ENCODE measurements around the gene PLXNA4.

Gene PLXNA4

DNA sequence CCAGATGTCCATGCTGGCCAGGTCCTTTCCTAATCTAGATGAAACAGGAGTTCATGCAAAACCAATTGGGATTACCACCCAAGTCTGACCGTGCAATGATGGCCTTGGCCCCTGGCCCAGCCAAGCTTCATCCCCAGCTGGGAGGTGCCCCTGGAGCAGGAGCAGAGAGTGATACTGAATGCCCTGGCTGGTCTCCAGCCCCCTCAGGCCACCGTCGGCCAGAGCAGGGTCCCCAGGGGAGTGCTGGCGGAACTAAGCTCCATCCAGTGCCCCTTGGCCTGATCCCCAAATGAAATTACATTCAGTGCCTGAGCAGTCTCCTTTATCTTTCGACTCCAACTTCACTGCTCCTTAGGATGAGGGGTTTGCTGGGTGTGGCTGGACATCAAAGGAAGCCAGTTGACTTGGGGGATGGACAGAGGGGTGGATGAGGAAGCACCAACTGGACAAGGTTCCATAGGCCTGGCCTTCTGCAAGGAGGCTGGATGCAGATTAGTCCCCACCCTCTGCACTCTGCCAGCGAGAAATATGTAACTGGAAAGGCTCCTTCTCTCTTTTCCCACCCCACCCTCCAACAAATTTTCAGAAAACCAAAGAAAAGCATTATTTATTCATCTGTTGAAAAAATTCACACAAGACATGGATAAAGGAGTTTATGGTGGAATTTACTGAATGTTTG lies 275.5 kb downstream of the PLXNA4 start:
- in situ Hi-C loops (cut with HindIII; ENCODE audit: low pct_unique_long_range_greater_than_20kb, low sequenced_read_pairs): no loop called here
- no peak for DNase-seq (ENCODE audit: low read depth in 1 of 2, low spot score in 1 of 2)
- no peak for TF ChIP-seq JUND (IDR thresholded peaks at IDR 0.05; ENCODE audit: low read depth)

- no peak for TF ChIP-seq JUND (IDR thresholded peaks at IDR 0.05; ENCODE audit: low read depth)
- in situ Hi-C loops (cut with HindIII; ENCODE audit: low pct_unique_long_range_greater_than_20kb, low sequenced_read_pairs): no loop called here
- no peak for DNase-seq (ENCODE audit: low read depth in 1 of 2, low spot score in 1 of 2)
Measured at GRCh38 chr7:132298790-132299189, 277.5 kb downstream of the PLXNA4 start.

DNA sequence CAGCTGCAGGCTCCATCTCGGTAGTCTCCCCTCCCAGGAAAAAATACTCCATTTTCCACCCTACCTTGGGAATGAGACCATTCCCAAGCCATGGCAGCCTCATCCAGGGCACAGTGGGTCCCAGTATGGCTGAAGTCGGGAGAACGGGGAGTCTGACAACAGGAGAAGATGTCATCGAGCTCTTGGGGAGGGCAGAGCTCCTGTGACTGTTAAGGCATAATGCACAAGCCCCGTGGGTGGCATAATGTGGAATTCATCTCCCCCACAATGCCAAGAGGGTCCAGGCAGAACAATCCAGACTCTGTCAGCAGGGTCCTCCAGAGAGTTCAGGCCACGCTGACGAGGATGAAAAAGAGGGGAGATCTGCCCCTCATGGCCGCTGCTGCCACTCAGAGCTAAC lies 279.4 kb downstream of the PLXNA4 start:
- TF ChIP-seq JUND (IDR thresholded peaks at IDR 0.05; ENCODE audit: low read depth): no peak
- no peak for DNase-seq (ENCODE audit: low read depth in 1 of 2, low spot score in 1 of 2)
- in situ Hi-C loops (cut with HindIII; ENCODE audit: low pct_unique_long_range_greater_than_20kb, low sequenced_read_pairs): no loop called here

- no peak for TF ChIP-seq JUND (IDR thresholded peaks at IDR 0.05; ENCODE audit: low read depth)
Measured at GRCh38 chr7:132295175-132295574, 281.1 kb downstream of the PLXNA4 start.

DNA sequence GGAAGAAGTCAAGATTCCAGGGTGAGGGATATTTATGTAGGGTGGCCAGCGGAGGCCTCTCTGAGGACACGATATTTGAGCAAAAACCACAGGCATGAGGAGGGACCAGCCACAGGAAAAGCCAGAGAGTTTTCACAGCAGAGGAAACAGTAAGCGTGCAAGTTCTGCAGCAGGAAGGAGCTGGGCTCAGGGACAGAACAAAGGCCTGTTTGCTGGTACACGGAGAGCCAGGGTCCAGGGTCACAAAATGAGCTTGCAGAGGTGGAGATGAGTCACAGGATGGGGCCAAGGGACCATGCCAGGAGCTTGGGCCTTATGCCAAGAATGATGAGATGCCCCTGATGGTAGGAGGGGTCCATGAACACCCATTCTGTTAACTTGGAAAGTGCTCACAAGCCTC lies 283.5 kb downstream of the PLXNA4 start:
- DNase-seq (ENCODE audit: low read depth in 1 of 2, low spot score in 1 of 2): no peak
- in situ Hi-C loops (cut with HindIII; ENCODE audit: low pct_unique_long_range_greater_than_20kb, low sequenced_read_pairs): no loop called here
- no peak for TF ChIP-seq JUND (IDR thresholded peaks at IDR 0.05; ENCODE audit: low read depth)

More at GRCh38 chr7:132295175-132295574, 281.1 kb downstream of the PLXNA4 start:
- in situ Hi-C loops (cut with HindIII; ENCODE audit: low pct_unique_long_range_greater_than_20kb, low sequenced_read_pairs): no loop called here
- DNase-seq (ENCODE audit: low read depth in 1 of 2, low spot score in 1 of 2): no peak

GRCh38 chr7:132291481-132291880 lies 284.8 kb downstream of the PLXNA4 start:
- in situ Hi-C loops (cut with HindIII; ENCODE audit: low pct_unique_long_range_greater_than_20kb, low sequenced_read_pairs): no loop called here
- no peak for DNase-seq (ENCODE audit: low read depth in 1 of 2, low spot score in 1 of 2)
- no peak for TF ChIP-seq JUND (IDR thresholded peaks at IDR 0.05; ENCODE audit: low read depth)

- DNase-seq (ENCODE audit: low read depth in 1 of 2, low spot score in 1 of 2): no peak
- in situ Hi-C loops (cut with HindIII; ENCODE audit: low pct_unique_long_range_greater_than_20kb, low sequenced_read_pairs): no loop called here
Measured at GRCh38 chr7:132290021-132290420, 286.2 kb downstream of the PLXNA4 start.

DNA sequence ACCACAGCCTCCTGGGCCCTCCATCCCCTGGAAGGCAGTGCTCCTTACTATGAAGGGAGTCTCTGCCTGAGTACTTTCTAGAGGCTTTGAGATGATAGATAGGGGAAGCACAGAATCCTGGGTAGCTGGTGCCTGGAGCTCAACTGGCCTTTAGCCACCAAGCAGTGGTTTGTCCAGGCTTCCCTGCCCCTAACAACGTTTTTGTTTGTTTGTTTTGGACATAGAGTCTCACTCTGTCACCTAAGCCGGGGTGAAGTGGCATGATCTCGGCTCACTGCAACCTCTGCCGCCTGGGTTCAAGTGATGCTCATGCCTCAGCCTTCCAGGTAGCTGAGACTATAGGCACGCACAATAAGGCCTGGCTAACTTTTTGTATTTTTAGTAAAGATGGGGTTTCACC lies 289.4 kb downstream of the PLXNA4 start:
- in situ Hi-C loops (cut with HindIII; ENCODE audit: low pct_unique_long_range_greater_than_20kb, low sequenced_read_pairs): no loop called here
- DNase-seq (ENCODE audit: low read depth in 1 of 2, low spot score in 1 of 2): no peak
- no peak for TF ChIP-seq JUND (IDR thresholded peaks at IDR 0.05; ENCODE audit: low read depth)

More at GRCh38 chr7:132290021-132290420, 286.2 kb downstream of the PLXNA4 start:
- no peak for TF ChIP-seq JUND (IDR thresholded peaks at IDR 0.05; ENCODE audit: low read depth)

DNA sequence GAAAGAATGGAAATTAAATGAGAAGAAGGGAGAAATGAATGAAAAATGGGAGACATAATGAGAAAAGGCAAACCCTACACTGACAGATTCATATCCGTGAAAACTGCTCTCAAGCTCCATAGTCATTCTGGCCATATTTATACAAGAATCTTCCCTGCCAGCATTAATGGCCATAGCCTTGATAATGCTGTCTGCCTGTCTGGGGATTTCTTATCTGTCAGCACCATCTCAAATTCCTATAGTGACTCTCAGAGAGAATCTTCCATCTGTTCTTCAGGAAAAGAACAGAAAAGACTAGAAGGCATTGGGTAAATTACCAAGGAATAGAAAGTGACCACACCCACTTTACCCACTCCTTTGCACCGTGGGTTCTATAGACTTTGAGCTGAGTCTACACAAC lies 295.9 kb downstream of the PLXNA4 start:
- in situ Hi-C loops (cut with HindIII; ENCODE audit: low pct_unique_long_range_greater_than_20kb, low sequenced_read_pairs): no loop called here
- TF ChIP-seq JUND (IDR thresholded peaks at IDR 0.05; ENCODE audit: low read depth): no peak

GRCh38 chr7:132279718-132280117 lies 296.6 kb downstream of the PLXNA4 start:
- in situ Hi-C loops (cut with HindIII; ENCODE audit: low pct_unique_long_range_greater_than_20kb, low sequenced_read_pairs): no loop called here
- no peak for DNase-seq (ENCODE audit: low read depth in 1 of 2, low spot score in 1 of 2)
- TF ChIP-seq JUND (IDR thresholded peaks at IDR 0.05; ENCODE audit: low read depth): no peak

More for the DNA sequence above, 295.9 kb downstream of the PLXNA4 start:
- DNase-seq (ENCODE audit: low read depth in 1 of 2, low spot score in 1 of 2): no peak

DNA sequence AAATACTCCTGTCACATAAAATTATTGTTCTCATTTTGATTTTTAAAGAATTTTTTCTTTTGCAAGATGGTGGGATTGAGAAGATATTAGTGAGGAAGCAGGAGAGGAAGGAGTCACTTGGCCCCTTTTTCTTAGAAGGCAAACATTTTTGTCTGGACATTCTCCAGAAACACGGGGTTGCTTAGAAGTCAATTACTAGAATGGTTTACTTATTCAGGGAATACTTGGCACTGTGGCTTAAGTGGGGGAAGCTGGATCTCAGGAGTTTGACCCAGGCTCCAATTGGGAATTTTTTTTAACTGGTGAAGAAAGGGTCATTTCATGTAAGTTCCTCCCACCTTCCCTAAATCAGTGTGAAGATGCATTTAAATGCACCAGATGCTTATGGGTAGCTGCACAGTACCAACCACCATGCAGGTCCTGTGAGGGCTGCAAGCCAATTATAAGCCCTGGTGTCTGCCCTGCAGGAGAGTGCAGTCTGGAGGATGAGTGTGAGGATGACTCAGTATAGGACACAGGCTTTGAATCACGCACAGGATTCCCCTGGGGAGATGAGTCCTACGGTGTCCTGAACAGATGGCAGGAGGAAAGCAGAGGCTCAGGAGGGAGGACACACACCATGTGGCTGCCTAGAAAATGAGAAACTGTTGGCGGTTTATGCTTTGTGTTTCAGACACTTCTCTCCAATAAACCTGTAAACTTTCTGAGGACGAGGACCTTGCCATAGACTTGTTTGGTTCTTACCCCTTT lies 299.1 kb downstream of the PLXNA4 start:
- in situ Hi-C loops (cut with HindIII; ENCODE audit: low pct_unique_long_range_greater_than_20kb, low sequenced_read_pairs): no loop called here
- no peak for DNase-seq (ENCODE audit: low read depth in 1 of 2, low spot score in 1 of 2)
- TF ChIP-seq JUND (IDR thresholded peaks at IDR 0.05; ENCODE audit: low read depth): no peak

DNA sequence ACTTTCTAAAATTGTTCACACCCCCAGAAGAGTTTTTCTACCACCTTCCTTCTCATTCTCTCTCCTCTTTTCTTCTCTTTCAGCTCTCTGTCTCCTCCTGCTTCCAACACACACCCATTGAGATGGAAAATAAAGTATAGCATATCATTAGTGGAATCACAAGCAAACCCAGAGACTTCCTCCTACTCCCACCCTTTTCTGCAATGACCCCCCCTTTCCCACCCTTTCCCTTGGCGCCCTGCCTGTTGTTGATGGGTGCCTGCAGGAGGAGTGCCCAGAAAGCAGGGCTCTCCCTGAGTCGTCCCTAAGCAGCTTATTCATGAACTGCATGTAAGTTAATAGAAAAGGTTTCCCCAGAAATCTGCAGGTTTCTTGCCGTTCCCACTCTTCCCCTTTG lies 300.0 kb downstream of the PLXNA4 start:
- in situ Hi-C loops (cut with HindIII; ENCODE audit: low pct_unique_long_range_greater_than_20kb, low sequenced_read_pairs): no loop called here
- no peak for DNase-seq (ENCODE audit: low read depth in 1 of 2, low spot score in 1 of 2)
- TF ChIP-seq JUND (IDR thresholded peaks at IDR 0.05; ENCODE audit: low read depth): no peak

DNA sequence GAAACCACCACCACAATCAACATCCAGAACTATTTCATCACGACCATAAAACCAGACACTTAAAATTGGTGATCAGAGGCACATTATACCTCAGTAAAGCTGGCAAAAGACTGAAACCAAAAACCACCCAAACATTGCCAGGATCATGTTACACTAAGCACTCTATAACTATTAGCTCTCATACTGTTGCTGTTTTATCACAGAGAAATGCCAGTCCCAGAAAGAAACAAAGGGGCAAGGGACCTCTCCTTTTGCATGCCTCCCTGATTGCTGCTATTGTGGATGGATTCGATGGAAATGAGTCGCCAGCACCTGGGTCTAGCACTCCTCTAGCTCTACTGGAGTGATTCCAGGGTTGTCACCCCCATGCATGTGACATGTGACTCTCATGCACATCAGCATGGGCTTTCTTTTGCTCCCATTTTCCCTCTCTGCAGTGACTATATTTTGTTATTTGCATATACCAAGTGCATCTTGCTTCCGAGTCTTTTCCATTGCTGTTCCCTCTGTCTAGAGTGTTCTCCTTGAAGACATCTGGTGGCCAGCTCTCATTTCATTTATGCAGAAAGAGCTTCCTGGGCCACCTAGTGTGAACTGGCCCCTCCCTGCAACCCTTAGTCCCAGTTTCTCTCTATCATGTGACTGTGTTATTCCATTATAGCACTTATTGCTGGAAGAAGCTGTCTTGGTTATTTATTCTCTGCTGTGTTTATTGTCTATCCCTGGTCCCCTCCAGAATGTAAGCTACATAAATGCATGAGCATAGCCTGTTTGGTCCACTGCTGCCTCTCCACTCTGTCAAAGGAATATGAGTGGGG lies 300.6 kb downstream of the PLXNA4 start:
- no peak for DNase-seq (ENCODE audit: low read depth in 1 of 2, low spot score in 1 of 2)
- in situ Hi-C loops (cut with HindIII; ENCODE audit: low pct_unique_long_range_greater_than_20kb, low sequenced_read_pairs): no loop called here
- TF ChIP-seq JUND (IDR thresholded peaks at IDR 0.05; ENCODE audit: low read depth): no peak
